GM21390 (cell line): Measurements from ENCODE around the gene MMP24.
"Not testable (repeated sequence)": the region's sequence is repeated elsewhere in the genome, so short reads cannot be mapped to it uniquely, and the experiment has no call there.

Experiments used
- ATAC-seq: cut with Tn5 transposase; IDR thresholded peaks from one replicate; pipeline ENCODE4 v1.9.1; 2021; ENCODE audit not compliant: unreplicated experiment

The MMP24 gene

DNA sequence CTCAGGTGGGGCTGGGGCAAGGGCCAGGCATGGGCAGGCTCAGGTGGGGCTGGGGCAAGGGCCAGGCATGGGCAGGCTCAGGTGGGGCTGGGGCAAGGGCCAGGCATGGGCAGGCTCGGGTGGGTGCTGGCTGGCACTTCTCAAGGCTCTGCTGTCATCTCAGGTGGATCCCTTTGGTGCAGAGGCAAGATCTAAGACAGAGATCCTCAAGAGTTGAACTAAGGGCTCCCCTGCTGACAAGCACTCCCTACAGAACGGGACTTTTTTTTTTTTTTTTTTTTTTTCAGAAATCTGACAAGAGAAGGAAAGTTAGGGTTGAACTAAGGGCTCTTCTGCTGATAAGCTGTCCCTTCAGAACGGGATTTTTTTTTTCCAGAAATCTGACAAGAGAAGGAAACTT lies 26.5 kb downstream of the MMP24 start:
- no peak for ATAC-seq

DNA sequence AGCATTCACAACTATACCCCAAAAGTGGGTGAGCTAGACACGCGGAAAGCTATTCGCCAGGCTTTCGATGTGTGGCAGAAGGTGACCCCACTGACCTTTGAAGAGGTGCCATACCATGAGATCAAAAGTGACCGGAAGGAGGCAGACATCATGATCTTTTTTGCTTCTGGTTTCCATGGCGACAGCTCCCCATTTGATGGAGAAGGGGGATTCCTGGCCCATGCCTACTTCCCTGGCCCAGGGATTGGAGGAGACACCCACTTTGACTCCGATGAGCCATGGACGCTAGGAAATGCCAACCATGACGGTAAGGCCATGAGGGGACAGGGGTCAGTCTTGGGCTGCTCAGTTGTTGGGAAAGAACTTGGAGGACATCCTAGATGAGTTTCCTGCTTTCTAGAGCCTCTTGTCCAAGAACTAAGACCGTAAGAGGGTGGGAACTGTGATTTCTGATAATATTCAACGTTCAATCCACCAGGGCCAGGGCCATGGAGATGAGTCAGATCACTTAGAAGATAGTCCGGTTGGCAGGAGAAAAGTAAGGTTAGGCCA lies 28.0 kb downstream of the MMP24 start:
- no peak for ATAC-seq

DNA sequence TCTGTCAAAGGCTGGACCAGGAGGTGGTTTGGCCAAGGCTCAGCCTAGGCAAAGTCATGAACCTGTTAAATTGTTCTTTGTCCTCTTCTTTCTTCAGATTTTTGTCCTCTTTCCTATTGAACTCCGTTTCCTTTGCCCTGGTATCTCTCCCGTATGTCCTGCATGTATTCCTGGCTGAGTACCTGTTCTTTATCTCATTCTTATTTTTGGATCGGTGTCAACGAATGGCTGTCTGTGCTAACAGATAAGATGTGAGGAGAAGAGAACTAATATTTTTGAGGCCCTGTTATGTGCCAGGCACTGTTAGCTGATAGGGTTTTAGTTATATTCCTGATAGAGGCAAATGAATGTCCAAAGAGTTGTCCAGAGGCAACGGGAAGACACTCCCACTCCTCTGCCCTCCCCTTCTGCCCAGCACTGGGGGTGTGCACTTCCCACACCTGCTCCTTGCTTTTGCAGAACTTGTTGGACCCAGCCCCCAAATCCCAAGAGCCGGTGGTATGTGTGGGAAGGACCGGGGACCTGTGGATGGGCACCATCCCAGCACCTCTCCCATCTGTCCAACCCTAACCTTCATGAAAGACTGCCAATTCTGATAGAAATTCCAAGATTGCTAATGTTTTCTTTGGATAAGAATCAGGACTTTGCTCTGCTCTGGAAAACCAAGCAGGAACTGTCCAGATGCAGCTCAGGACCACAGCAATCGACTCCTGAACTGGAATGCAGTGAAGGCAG lies 30.9 kb downstream of the MMP24 start:
- no peak for ATAC-seq

DNA sequence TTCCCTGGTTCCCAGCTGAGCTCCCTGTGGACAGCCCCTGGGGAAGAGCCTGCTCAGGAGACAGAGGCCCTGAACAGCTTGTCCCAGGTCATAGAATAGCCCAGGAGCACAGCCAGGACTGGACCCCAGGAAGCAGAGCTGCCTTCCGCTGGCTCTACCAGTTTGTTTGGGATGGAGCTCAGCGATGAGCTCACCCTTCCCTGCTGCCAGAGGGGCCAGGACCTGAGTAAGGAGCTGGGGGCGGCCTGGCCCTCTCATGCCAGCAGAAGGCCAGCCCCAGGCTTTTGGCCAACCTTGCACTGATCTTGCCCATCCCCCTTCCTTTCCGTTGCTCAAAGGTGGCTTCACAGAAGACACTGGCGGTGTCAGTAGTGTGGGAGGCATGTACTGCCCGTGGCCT lies 33.9 kb downstream of the MMP24 start:
- ATAC-seq: no peak

DNA sequence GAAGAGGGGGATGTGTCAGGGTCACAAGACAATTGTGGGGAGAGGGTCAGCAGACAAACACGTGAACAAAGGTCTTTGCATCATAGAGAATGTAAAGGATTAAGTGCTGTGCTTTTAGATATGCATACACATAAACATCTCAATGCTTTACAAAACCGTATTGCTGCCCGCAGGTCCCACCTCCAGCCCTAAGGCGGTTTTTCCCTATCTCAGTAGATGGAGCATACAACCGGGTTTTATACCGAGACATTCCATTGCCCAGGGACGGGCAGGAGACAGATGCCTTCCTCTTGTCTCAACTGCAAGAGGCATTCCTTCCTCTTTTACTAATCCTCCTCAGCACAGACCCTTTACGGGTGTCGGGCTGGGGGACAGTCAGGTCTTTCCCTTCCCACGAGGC lies 35.8 kb downstream of the MMP24 start:
- ATAC-seq: not testable (repeated sequence)

DNA sequence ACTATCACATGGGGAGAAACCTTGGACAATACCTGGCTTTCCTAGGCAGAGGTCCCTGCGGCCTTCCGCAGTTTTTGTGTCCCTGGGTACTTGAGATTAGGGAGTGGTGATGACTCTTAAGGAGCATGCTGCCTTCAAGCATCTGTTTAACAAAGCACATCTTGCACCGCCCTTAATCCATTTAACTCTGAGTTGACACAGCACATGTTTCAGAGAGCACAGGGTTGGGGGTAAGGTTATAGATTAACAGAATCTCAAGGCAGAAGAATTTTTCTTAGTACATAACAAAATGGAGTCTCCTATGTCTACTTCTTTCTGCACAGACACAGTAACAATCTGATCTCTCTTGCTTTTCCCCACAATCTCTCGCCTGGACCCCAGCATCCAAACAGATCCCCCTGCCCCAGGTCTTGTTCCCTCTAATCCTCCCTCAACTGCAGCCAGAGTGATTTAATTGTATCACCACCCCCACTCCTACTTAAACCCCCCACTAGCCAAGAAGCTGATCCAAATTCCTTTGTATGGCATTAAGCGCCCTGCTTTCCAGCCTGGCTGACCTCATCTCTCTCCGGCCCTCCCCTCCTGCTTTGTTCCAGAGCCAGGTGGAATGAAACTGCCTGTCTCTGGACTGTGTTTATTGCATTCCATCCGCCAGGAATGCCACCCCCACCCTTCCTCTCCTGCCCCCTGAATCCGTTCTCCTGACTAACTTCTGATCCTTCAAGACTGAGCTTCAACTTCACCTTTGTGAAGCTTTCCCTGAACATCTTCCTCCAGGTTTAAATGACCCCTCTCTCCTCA lies 36.4 kb downstream of the MMP24 start:
- not testable (repeated sequence) for ATAC-seq

DNA sequence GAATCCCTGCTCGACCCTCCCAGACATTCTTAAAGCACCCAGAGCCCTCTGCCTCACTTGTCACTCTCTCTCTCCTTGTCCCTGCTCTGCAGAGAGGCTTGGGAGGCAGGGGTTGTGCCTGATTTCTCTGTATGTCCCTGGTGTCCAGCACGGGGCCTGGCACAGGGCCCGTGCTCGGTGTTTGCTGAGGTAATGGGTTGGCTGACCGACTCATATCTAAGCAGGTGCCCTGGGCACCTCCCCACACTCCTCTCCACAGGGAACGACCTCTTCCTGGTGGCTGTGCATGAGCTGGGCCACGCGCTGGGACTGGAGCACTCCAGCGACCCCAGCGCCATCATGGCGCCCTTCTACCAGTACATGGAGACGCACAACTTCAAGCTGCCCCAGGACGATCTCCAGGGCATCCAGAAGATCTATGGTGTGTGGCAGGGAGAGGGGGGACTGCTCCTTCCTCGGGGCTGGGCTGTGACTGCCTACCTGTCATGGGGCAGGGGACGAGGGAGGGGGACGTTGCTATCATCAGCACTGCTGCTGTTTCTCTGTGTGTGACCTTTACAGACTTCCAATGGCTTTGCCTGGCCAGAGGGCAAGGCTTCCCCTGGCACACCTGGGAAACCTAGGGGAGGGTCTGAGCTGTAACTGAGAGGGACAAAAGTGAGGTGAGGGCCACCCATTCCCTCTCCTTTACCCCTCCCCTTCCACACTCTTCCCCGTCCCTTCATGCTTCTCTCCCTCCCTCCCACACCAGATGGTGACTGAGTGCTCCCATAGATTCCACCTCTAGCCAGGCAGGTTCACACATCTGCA lies 37.2 kb downstream of the MMP24 start:
- no peak for ATAC-seq

DNA sequence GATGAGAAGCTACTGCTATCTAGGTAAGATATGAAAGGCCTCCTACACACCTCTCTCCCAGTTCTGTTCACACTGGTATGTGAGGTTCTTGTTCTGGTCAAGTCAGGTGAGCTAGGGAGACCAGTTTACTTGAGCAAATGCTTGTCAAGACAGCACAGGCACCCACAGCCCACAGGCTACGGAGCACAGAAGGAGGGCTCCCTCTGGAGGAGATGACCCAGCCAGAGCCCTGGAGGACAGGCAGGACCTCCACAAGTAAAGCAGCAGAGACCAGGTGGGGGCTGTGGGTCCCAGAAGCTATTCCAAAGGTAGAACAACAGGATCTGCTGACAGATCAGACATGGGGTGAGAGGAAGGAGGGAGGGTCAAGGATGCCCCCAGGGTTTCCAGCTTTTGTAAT lies 38.3 kb downstream of the MMP24 start:
- no peak for ATAC-seq

DNA sequence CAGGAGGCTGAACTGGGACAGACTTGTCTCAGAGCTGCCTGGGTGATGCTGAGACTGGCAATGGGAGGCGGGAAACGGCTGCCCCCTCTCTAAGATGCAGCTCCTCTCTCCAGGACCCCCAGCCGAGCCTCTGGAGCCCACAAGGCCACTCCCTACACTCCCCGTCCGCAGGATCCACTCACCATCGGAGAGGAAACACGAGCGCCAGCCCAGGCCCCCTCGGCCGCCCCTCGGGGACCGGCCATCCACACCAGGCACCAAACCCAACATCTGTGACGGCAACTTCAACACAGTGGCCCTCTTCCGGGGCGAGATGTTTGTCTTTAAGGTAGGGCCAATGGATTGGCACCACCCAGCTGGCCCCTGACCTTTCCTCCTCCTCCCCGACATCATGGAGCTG lies 40.6 kb downstream of the MMP24 start:
- no peak for ATAC-seq

DNA sequence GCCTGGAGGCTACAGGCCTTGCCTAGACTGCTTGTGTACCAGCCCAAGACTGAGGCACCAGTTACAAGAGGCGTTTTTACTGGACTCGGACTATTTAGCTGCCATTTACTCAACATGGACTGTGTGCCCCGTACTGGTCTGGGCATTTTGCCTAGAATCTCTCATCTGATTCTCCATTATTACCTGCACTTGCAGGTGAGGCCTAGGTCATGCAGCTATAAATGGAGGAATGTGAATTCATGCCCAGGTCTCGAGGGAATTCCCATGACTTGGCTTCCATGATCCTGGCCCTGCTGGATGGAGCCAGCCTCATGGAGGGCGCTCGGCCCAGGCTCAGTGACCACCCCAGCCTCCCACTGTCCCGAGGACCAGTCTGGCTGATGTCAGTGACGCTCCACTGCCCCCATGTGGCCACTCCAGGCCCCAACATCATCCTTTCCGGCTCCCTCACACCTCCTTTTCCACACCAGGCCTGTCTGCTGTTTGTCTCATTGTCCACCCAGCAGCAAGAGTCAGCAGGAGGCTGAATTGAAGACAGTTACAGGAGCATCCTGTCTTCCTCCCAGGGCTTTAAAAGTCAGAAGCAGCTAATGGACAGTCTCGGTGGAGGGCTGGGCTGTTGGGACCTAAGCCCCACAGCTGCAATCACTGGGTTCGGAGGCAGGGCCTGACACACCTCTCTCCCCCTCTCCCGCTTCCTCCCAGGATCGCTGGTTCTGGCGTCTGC lies 42.7 kb downstream of the MMP24 start:
- no peak for ATAC-seq

DNA sequence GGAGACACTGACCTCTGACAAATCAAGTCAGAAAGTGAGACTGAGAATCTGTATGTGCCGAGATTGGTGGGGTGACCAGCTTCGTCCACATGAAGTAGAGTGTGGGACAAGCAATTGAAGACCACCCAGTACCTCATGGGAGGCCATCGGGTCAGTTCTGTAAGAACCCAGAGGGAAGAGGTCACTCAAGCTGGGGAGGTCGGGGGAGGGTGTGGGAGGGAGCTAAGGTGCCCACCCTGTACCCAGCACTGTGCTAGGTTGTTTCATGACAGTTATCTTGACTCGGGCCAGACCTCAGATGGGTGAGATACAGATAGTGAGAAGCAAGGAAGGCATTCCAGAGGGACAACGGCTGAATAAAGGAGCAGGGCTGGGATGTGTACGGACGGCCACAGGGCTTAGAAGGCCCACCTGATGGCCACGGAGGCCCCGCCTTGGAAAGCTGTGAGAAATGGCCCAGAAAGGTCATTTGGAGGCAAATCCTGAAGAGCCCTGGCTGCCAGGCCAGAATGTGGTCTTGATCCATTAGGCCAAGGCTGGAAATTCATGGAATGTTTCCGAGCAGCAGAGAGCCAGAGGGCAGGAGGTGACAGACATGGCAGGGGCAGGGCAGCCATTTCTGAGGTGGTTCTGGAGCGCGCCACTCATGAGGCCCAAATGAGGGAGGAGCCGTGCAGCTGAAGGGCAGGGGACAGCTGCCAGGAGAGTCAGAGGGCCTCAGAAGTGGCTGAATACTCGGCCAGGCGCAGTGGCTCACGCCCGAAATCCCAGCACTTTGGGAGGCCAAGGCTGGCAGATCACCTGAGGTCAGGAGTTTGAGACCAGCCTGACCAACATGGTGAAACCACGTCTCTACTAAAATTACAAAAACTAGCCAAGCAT lies 43.8 kb downstream of the MMP24 start:
- no peak for ATAC-seq

DNA sequence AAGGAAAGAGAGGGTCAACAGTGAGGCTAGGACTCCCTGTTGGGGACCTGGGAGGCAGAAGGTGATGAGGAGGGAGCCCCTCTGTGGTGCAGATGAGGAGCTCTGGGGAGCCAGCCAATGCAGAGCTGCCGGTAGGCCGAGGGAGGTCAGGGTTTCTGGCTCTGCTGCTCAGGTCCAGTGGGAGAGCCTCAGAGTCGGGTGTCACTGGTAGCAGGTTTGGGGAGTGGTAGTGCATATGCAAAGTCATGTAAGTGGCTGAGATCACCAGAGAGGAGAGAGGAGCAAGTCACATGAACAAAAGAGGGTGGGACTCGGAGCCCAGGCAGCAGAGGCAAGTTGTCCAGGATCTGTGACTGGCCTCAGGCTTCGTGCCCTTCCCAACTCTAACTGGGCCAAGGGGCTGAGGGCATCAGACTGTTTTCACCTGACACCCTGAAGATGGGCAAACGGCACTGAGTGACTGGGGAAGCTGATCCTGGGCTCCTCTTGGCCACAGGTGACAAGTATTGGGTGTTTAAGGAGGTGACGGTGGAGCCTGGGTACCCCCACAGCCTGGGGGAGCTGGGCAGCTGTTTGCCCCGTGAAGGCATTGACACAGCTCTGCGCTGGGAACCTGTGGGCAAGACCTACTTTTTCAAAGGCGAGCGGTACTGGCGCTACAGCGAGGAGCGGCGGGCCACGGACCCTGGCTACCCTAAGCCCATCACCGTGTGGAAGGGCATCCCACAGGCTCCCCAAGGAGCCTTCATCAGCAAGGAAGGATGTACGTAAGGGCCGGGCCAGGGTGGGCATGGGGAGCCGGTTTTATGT lies 44.8 kb downstream of the MMP24 start:
- no peak for ATAC-seq

DNA sequence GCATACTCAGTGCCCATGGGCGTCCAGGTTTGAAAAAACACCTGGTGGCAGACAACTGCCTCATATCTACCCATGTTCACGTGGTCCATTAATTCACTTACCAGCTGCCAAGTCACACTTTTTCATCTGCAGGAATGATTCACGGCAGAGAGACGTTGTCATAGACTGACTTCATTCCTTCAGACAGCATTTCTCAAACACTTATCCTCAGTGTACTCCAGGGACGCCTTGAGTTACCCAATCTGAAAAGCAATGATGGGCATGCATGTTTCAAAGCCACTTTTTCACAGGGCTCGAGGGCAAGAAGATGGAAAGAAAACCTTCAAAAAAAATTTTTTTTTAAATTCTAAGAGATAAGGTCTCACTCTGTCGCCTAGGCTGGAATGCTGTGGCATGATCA lies 45.4 kb downstream of the MMP24 start:
- ATAC-seq: no peak

DNA sequence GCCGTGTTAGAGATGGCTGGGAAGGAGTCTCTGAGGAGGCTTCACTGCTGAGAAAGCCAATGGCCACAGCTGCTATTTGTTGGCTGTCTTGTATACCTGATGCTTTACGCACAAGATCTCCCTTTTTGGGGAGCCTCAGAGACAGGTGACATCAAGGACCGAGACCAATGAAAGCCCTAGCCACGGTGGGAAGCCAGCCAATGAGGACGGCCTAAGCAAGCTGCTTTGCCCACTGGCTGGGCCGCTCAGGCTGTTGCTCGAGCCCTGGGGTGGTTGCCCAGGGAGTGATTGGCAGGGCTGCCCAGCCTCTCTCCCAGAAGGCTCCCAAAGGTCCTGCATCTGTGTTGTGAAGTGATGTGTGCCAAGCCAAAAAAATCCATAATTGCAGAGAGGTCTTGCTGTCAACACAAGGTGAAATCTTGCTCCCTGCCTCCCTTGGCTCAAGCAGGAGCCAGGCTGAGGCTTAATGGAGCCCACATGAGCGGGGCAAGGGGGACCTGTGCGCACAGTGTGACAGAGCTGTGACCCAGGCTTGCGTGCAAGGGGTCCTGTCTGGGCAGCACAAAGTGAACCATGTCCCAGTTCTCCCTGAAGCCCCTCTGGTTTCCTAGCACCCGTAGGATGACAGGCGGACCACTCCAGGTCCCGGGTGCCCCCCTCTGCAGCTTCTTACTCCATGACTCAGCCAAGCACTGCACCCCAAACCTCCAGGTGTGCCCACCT lies 47.1 kb downstream of the MMP24 start:
- no peak for ATAC-seq

DNA sequence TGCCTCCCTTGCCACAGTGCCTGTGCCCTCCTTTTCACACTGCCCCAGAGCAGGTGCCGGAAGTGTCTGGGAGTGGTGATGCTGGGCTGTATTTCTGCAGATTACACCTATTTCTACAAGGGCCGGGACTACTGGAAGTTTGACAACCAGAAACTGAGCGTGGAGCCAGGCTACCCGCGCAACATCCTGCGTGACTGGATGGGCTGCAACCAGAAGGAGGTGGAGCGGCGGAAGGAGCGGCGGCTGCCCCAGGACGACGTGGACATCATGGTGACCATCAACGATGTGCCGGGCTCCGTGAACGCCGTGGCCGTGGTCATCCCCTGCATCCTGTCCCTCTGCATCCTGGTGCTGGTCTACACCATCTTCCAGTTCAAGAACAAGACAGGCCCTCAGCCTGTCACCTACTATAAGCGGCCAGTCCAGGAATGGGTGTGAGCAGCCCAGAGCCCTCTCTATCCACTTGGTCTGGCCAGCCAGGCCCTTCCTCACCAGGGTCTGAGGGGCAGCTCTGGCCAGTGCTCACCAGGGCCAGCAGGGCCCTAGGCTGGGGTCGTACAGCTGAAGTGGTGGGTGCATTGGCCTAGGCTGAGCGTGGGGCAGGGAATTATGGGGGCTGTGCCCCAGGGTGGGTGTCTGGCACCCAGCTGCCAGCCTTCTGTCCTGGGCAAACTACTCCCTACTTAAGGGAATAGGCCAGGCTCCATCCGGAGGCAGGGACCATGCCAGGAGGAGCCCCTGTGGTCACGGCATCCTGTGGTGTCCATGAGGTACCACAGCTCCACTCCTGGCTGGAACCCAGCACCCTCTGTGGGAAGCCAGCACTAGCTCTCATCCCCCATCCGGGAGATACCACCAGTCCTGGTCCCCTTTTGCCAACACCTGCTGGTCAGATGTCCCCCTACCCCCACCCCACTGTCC lies 47.9 kb downstream of the MMP24 start:
- ATAC-seq: no peak

DNA sequence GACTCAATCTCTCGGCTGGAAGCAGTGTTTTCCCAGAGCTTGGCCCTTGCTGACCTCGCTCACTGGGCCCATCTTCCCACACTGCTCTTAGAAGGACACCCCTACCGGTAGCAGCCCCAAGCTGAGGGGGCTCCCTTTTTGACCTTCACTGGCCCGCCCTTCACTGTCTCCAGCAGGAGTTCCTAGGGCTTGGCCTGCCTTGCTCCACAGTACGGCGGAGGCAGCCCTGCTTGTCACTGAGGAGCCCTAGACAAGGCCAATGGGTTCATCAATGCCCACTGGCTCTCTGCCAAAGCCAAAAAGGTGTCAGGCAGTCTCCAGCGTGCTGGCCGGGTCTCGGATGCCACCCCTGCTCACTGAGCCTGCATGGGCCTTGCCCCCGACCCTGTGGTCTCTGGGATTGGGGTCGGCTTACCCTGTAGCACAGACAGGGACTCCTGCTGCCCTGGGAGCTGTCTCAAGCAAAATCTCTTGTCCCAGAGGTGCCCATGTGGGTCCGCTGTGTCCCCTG lies 49.3 kb downstream of the MMP24 start:
- no peak for ATAC-seq

DNA sequence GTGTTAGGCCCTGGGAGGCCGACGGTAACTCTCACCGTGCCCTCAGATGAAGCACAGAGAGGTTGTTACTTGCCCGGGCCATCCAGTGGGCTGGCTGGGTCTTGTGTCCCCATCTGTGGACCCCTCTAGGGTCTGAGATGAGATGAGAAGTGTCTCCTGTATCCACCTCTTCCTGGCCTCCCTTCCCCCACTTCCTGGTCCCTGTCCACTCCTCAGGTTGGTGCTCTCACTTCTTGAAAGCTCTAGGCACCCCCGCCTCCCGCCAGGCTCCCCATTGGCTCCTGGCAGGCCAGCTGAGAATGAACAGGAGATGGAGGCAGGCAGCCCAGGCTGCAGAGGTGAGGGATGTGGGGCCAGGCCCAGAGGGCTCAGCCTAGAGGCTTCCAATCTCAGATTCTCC lies 49.9 kb downstream of the MMP24 start:
- no peak for ATAC-seq
